Measurements from ENCODE around the gene RRAD.
"Not testable (repeated sequence)": the region's sequence is repeated elsewhere in the genome, so short reads cannot be mapped to it uniquely, and the experiment has no call there.

Gene RRAD

GRCh38 chr16:66940236-66940635 is 14.9 kb upstream of the RRAD start:
- Histone ChIP-seq H3K9ac (ENCODE audit: low read depth, low read length) (no peak overlapping the region), H3K4me1 (ENCODE audit: control insufficient read depth, insufficient read depth, low read length) (peaks cover 10% of the 10 kb centered on the region), H3K9me3 (replicated peaks; ENCODE audit: low read length) (no peaks in the 10 kb centered on the region), H3K4me3 (ENCODE audit: low read length) (no peak overlapping the region), H3K4me2 (ENCODE audit: low read length) (no peak overlapping the region), H3K36me3 (ENCODE audit: insufficient read depth, low read length) (peaks cover 60% of the 10 kb centered on the region), H3K27me3 (ENCODE audit: control insufficient read depth, insufficient read depth, low read length) (no peaks in the 10 kb centered on the region)

- no peaks in the 10 kb centered on the region for H3K9me3 ChIP-seq (replicated peaks; ENCODE audit: low read length)
- no peak overlapping the region for H3K4me3 ChIP-seq (ENCODE audit: low read length)
- no peak overlapping the region for H3K4me2 ChIP-seq (ENCODE audit: low read length)
- peaks cover 60% of the 10 kb centered on the region for H3K36me3 ChIP-seq (ENCODE audit: insufficient read depth, low read length)
- H3K9ac ChIP-seq (ENCODE audit: low read depth, low read length) = no peak overlapping the region
- no peaks in the 10 kb centered on the region for H3K27me3 ChIP-seq (ENCODE audit: control insufficient read depth, insufficient read depth, low read length)
- H3K4me1 ChIP-seq (ENCODE audit: control insufficient read depth, insufficient read depth, low read length) = peaks cover 10% of the 10 kb centered on the region
Observed at GRCh38 chr16:66939366-66939765, 14.0 kb upstream of the RRAD start.

- no peak overlapping the region for H3K9ac ChIP-seq (ENCODE audit: low read depth, low read length)
- H3K4me2 ChIP-seq (ENCODE audit: low read length) = no peak overlapping the region
- H3K36me3 ChIP-seq (ENCODE audit: insufficient read depth, low read length) = peaks cover 47% of the 10 kb centered on the region
- H3K27me3 ChIP-seq (ENCODE audit: control insufficient read depth, insufficient read depth, low read length) = no peaks in the 10 kb centered on the region
- H3K4me1 ChIP-seq (ENCODE audit: control insufficient read depth, insufficient read depth, low read length) = peaks cover 18% of the 10 kb centered on the region
- no peaks in the 10 kb centered on the region for H3K9me3 ChIP-seq (replicated peaks; ENCODE audit: low read length)
- no peak overlapping the region for H3K4me3 ChIP-seq (ENCODE audit: low read length)
Observed at GRCh38 chr16:66937725-66938337, 12.5 kb upstream of the RRAD start.

GRCh38 chr16:66936889-66937554 is 11.7 kb upstream of the RRAD start:
- no peaks in the 10 kb centered on the region for H3K9me3 ChIP-seq (replicated peaks; ENCODE audit: low read length)
- H3K4me1 ChIP-seq (ENCODE audit: control insufficient read depth, insufficient read depth, low read length) = peaks cover 18% of the 10 kb centered on the region
- peaks cover 42% of the 10 kb centered on the region for H3K36me3 ChIP-seq (ENCODE audit: insufficient read depth, low read length)
- H3K27me3 ChIP-seq (ENCODE audit: control insufficient read depth, insufficient read depth, low read length) = no peaks in the 10 kb centered on the region
- no peak overlapping the region for H3K4me3 ChIP-seq (ENCODE audit: low read length)
- H3K9ac ChIP-seq (ENCODE audit: low read depth, low read length) = no peak overlapping the region
- no peak overlapping the region for H3K4me2 ChIP-seq (ENCODE audit: low read length)

DNA sequence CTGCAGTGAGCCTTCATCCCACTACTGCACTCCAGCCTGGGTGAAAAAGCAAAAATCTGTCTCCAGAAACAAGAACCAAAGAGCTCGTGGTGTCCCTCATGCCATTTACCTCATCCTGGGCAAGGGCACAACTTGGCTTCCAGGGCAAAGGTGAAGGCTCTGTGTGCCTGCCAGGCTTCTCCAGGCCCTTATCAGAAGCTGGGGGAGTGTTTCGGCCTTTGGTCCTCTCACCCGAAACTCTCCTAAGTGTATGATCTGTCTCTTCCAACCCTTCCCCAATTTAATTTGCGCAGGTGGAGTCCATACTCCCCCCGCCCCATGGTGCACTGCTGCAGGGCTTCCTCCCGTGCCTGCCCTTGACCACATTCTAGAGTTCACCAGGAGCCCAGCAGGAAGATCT is 11.1 kb upstream of the RRAD start:
- Histone ChIP-seq H3K36me3 (ENCODE audit: insufficient read depth, low read length) (peaks cover 41% of the 10 kb centered on the region), H3K9me3 (replicated peaks; ENCODE audit: low read length) (no peaks in the 10 kb centered on the region), H3K4me3 (ENCODE audit: low read length) (no peak overlapping the region), H3K27me3 (ENCODE audit: control insufficient read depth, insufficient read depth, low read length) (no peaks in the 10 kb centered on the region), H3K4me2 (ENCODE audit: low read length) (peak overlapping the region; percentile 95), H3K9ac (ENCODE audit: low read depth, low read length) (peak overlapping the region; percentile 100), H3K4me1 (ENCODE audit: control insufficient read depth, insufficient read depth, low read length) (peaks cover 18% of the 10 kb centered on the region)

GRCh38 chr16:66935314-66936011 is 10.1 kb upstream of the RRAD start, which contains the start of gene CES2:
TSS of gene CES2 (plus strand) at chr16:66935516. CDS start at chr16:66935636, 120 bp downstream.
- peak within 1 kb of the TSS; percentile 100 for H3K4me3 ChIP-seq (ENCODE audit: low read length)
- H3K4me1 ChIP-seq (ENCODE audit: control insufficient read depth, insufficient read depth, low read length) = peaks cover 18% of the 10 kb centered on the region
- H3K36me3 ChIP-seq (ENCODE audit: insufficient read depth, low read length) = peaks cover 31% of the 10 kb centered on the region
- H3K9me3 ChIP-seq (replicated peaks; ENCODE audit: low read length) = no peaks in the 10 kb centered on the region
- H3K4me2 ChIP-seq (ENCODE audit: low read length) = peak within 1 kb of the TSS; percentile 95
- H3K27me3 ChIP-seq (ENCODE audit: control insufficient read depth, insufficient read depth, low read length) = no peaks in the 10 kb centered on the region
- H3K9ac ChIP-seq (ENCODE audit: low read depth, low read length) = peak within 1 kb of the TSS; percentile 100

DNA sequence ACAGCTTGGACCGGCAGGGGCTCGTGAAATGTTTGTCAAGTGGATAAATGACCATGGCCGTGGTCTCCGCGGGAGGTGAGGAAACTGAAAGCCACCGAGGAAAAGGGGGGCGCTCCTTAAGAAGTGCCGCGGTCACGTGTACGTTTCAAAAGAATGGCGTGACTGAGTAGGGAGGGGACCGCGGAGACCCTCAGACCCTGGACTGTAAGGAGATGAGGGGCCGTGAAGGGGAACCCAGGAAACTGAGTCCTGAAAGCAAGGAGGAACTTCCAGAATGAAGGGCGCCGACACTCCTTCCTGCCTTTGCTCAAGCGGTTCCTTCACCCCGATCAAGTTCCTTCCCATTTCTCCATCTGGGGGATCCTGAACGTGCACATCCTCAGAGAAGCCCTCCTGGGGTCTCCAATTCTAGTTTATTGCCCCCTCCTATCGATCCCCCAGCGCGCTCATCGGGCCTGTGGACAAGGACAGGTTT is 9.5 kb upstream of the RRAD start:
- H3K4me3 ChIP-seq (ENCODE audit: low read length) = peak overlapping the region; percentile 100
- peak overlapping the region; percentile 100 for H3K9ac ChIP-seq (ENCODE audit: low read depth, low read length)
- H3K4me1 ChIP-seq (ENCODE audit: control insufficient read depth, insufficient read depth, low read length) = peaks cover 18% of the 10 kb centered on the region
- peak overlapping the region; percentile 95 for H3K4me2 ChIP-seq (ENCODE audit: low read length)
- peaks cover 25% of the 10 kb centered on the region for H3K36me3 ChIP-seq (ENCODE audit: insufficient read depth, low read length)
- H3K27me3 ChIP-seq (ENCODE audit: control insufficient read depth, insufficient read depth, low read length); H3K9me3 ChIP-seq (replicated peaks; ENCODE audit: low read length): not testable (repeated sequence)

DNA sequence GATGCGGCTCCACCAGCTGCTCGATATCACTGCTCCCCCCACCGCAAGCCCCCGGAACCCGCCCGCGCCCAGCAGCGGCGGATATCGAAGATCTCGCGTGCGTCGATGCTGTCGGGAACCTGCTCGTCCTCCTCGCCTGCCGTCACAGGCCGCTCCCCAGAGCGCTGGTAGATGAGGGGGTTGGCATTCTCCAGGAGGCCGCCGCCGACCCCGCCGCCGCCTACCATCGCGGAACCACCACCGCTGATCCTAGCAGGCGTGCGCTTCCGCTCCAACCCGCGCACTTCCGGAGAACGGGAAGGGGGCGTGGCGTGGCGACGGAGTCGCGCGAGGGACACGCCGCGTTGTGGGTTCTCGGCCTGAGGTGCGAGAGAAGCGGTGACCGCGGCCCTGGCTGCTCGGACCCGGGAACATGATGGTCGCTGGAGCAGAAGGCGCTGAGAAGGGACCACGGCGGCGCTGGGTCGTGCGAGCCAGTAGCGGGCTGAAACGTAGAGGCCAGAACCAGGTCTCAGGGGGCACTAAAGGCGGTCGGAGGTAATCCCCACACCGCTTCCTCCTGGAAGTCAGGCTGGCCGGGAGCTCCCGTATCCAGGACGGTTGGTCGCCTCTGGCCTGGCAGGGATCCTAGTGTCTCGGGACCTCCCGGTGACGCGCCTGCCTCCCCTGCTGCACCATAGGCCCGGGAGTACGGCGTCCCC is 9.0 kb upstream of the RRAD start, which contains the start of gene CIAO2B:
Gene CIAO2B, minus strand, starts transcription at position 265 of the 701 bp plus-strand sequence. Its CDS starts 38 bp downstream, at position 227.
- peak within 1 kb of the TSS; percentile 100 for H3K4me3 ChIP-seq (ENCODE audit: low read length)
- no peaks in the 10 kb centered on the region for H3K9me3 ChIP-seq (replicated peaks; ENCODE audit: low read length)
- H3K4me1 ChIP-seq (ENCODE audit: control insufficient read depth, insufficient read depth, low read length) = peaks cover 18% of the 10 kb centered on the region
- peak within 1 kb of the TSS; percentile 95 for H3K4me2 ChIP-seq (ENCODE audit: low read length)
- peaks cover 22% of the 10 kb centered on the region for H3K36me3 ChIP-seq (ENCODE audit: insufficient read depth, low read length)
- no peaks in the 10 kb centered on the region for H3K27me3 ChIP-seq (ENCODE audit: control insufficient read depth, insufficient read depth, low read length)
- H3K9ac ChIP-seq (ENCODE audit: low read depth, low read length) = peak within 1 kb of the TSS; percentile 100

- peak overlapping the region; percentile 100 for H3K9ac ChIP-seq (ENCODE audit: low read depth, low read length)
- H3K4me1 ChIP-seq (ENCODE audit: control insufficient read depth, insufficient read depth, low read length) = peaks cover 18% of the 10 kb centered on the region
- peak overlapping the region; percentile 100 for H3K4me3 ChIP-seq (ENCODE audit: low read length)
- H3K4me2 ChIP-seq (ENCODE audit: low read length) = peak overlapping the region; percentile 95
- no peaks in the 10 kb centered on the region for H3K9me3 ChIP-seq (replicated peaks; ENCODE audit: low read length)
- peaks cover 22% of the 10 kb centered on the region for H3K36me3 ChIP-seq (ENCODE audit: insufficient read depth, low read length)
- H3K27me3 ChIP-seq (ENCODE audit: control insufficient read depth, insufficient read depth, low read length) = no peaks in the 10 kb centered on the region
Observed at GRCh38 chr16:66933776-66934137, 8.4 kb upstream of the RRAD start.

GRCh38 chr16:66932076-66932475 is 6.7 kb upstream of the RRAD start:
- no peak overlapping the region for H3K9ac ChIP-seq (ENCODE audit: low read depth, low read length)
- peaks cover 9% of the 10 kb centered on the region for H3K36me3 ChIP-seq (ENCODE audit: insufficient read depth, low read length)
- no peaks in the 10 kb centered on the region for H3K27me3 ChIP-seq (ENCODE audit: control insufficient read depth, insufficient read depth, low read length)
- H3K4me3 ChIP-seq (ENCODE audit: low read length) = no peak overlapping the region
- no peak overlapping the region for H3K4me2 ChIP-seq (ENCODE audit: low read length)
- H3K4me1 ChIP-seq (ENCODE audit: control insufficient read depth, insufficient read depth, low read length) = peaks cover 35% of the 10 kb centered on the region
- H3K9me3 ChIP-seq (replicated peaks; ENCODE audit: low read length) = no peaks in the 10 kb centered on the region

GRCh38 chr16:66931665-66932064 is 6.3 kb upstream of the RRAD start:
- Histone ChIP-seq H3K9ac (ENCODE audit: low read depth, low read length) (no peak overlapping the region), H3K4me1 (ENCODE audit: control insufficient read depth, insufficient read depth, low read length) (peaks cover 39% of the 10 kb centered on the region)

More at GRCh38 chr16:66931665-66932064, 6.3 kb upstream of the RRAD start:
- Histone ChIP-seq H3K9me3 (replicated peaks; ENCODE audit: low read length) (no peaks in the 10 kb centered on the region), H3K4me3 (ENCODE audit: low read length) (no peak overlapping the region), H3K27me3 (ENCODE audit: control insufficient read depth, insufficient read depth, low read length) (no peaks in the 10 kb centered on the region), H3K4me2 (ENCODE audit: low read length) (no peak overlapping the region), H3K36me3 (ENCODE audit: insufficient read depth, low read length) (peaks cover 8% of the 10 kb centered on the region)

All from skeletal muscle satellite cell (primary cell).